ENCODE measurements around the gene MEIOSIN. TPM values are rescaled to one million over a fixed set of nuclear protein-coding genes. Genes with fewer than 3 reads are reported as not detected.

MEIOSIN gene
- total and polyA plus RNA-seq, 2 of the 13 experiments (the other 11 are each of a cell fraction or from before 2014, with no cell fraction given), result not detected

DNA sequence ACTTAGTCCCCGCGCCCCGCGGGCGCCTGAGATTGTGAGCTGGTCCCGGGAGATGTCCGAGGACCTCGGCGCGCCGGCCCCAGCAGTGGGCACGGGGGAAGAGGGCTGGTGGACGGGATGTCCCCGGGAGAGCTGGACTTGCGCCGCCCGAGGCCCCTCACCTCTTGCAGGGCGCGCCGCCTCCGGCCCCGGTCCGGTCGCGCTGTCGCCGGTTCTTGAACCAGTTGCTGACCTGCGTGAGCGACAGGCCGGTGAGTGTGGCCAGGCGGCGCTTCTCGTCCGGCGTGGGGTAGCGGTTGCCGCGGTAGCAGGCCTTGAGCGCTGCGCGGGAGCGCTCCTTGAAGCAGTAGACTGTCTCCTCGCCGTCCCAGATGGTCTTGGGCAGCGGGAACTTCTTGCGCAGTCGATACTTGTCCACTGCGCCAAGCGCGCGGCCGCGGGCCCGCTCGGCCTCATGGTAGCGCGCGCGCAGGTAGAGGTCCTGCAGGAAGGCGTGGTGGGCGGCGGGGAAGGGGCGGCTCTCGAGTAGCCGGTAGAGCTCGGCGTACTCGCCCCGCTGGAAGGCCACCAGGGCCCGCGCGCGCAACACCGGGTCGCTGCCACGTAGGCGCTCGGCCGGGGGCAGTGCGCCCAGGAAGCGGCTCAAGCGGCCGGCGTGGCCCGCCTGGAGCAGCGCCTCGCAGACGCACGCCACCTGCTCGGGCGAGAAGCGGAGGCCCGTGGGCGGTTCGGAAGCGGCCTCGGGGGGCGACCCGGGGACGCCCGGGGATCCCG is 34.8 kb downstream of the MEIOSIN start (continued):
- TF ChIP-seq, protein P1, sequence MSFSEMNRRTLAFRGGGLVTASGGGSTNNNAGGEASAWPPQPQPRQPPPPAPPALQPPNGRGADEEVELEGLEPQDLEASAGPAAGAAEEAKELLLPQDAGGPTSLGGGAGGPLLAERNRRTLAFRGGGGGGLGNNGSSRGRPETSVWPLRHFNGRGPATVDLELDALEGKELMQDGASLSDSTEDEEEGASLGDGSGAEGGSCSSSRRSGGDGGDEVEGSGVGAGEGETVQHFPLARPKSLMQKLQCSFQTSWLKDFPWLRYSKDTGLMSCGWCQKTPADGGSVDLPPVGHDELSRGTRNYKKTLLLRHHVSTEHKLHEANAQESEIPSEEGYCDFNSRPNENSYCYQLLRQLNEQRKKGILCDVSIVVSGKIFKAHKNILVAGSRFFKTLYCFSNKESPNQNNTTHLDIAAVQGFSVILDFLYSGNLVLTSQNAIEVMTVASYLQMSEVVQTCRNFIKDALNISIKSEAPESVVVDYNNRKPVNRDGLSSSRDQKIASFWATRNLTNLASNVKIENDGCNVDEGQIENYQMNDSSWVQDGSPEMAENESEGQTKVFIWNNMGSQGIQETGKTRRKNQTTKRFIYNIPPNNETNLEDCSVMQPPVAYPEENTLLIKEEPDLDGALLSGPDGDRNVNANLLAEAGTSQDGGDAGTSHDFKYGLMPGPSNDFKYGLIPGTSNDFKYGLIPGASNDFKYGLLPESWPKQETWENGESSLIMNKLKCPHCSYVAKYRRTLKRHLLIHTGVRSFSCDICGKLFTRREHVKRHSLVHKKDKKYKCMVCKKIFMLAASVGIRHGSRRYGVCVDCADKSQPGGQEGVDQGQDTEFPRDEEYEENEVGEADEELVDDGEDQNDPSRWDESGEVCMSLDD (CRISPR knock-in tag; IDR thresholded peaks at IDR 0.05; ENCODE audit: borderline replicate concordance), result no peak
- TF ChIP-seq, protein P2, sequence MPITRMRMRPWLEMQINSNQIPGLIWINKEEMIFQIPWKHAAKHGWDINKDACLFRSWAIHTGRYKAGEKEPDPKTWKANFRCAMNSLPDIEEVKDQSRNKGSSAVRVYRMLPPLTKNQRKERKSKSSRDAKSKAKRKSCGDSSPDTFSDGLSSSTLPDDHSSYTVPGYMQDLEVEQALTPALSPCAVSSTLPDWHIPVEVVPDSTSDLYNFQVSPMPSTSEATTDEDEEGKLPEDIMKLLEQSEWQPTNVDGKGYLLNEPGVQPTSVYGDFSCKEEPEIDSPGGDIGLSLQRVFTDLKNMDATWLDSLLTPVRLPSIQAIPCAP (CRISPR knock-in tag; IDR thresholded peaks at IDR 0.05; ENCODE audit: low read depth), result no peak
- TF ChIP-seq, protein P3, sequence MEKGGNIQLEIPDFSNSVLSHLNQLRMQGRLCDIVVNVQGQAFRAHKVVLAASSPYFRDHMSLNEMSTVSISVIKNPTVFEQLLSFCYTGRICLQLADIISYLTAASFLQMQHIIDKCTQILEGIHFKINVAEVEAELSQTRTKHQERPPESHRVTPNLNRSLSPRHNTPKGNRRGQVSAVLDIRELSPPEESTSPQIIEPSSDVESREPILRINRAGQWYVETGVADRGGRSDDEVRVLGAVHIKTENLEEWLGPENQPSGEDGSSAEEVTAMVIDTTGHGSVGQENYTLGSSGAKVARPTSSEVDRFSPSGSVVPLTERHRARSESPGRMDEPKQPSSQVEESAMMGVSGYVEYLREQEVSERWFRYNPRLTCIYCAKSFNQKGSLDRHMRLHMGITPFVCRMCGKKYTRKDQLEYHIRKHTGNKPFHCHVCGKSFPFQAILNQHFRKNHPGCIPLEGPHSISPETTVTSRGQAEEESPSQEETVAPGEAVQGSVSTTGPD (CRISPR knock-in tag; IDR thresholded peaks at IDR 0.05), result no peak
- no peak for TF ChIP-seq NCOA1 (CRISPR knock-in tag; IDR thresholded peaks at IDR 0.05)
- TF ChIP-seq, protein P4, sequence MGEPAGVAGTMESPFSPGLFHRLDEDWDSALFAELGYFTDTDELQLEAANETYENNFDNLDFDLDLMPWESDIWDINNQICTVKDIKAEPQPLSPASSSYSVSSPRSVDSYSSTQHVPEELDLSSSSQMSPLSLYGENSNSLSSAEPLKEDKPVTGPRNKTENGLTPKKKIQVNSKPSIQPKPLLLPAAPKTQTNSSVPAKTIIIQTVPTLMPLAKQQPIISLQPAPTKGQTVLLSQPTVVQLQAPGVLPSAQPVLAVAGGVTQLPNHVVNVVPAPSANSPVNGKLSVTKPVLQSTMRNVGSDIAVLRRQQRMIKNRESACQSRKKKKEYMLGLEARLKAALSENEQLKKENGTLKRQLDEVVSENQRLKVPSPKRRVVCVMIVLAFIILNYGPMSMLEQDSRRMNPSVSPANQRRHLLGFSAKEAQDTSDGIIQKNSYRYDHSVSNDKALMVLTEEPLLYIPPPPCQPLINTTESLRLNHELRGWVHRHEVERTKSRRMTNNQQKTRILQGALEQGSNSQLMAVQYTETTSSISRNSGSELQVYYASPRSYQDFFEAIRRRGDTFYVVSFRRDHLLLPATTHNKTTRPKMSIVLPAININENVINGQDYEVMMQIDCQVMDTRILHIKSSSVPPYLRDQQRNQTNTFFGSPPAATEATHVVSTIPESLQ (CRISPR knock-in tag; conservative IDR thresholded peaks at IDR 0.05), result no peak
- TF ChIP-seq ZNF782 (CRISPR knock-in tag; IDR thresholded peaks at IDR 0.05; ENCODE audit: borderline replicate concordance), result no peak
- no peak for TF ChIP-seq ZSCAN25 (CRISPR knock-in tag; IDR thresholded peaks at IDR 0.05)
- peak; percentile 61; the same call in 1 of the 2 replicates for TF ChIP-seq HES4 (CRISPR knock-in tag; IDR thresholded peaks at IDR 0.05; ENCODE audit: borderline replicate concordance)
- no peak for TF ChIP-seq ZNF616 (CRISPR knock-in tag; IDR thresholded peaks at IDR 0.05; ENCODE audit: low read depth)
- no peak for TF ChIP-seq GTF3A (CRISPR knock-in tag; conservative IDR thresholded peaks at IDR 0.05)
- TF ChIP-seq MAZ (IDR thresholded peaks at IDR 0.05; ENCODE audit: borderline replicate concordance, low read depth, low read length), result no peak
- TF ChIP-seq MAZ (CRISPR knock-in tag; IDR thresholded peaks at IDR 0.05; ENCODE audit: low read depth), result 0 out of 2 replicates have a peak, but pooled peaks have one; percentile 17
- no peak for TF ChIP-seq ZNF501 (CRISPR knock-in tag; IDR thresholded peaks at IDR 0.05)
- TF ChIP-seq, protein P5, sequence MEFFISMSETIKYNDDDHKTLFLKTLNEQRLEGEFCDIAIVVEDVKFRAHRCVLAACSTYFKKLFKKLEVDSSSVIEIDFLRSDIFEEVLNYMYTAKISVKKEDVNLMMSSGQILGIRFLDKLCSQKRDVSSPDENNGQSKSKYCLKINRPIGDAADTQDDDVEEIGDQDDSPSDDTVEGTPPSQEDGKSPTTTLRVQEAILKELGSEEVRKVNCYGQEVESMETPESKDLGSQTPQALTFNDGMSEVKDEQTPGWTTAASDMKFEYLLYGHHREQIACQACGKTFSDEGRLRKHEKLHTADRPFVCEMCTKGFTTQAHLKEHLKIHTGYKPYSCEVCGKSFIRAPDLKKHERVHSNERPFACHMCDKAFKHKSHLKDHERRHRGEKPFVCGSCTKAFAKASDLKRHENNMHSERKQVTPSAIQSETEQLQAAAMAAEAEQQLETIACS (CRISPR knock-in tag; IDR thresholded peaks at IDR 0.05), result peak; percentile 93
- TF ChIP-seq EHMT2 (IDR thresholded peaks at IDR 0.05; ENCODE audit: borderline replicate concordance, low read depth, low read length), result no peak
- TF ChIP-seq FOXK1 (CRISPR knock-in tag; IDR thresholded peaks at IDR 0.05; ENCODE audit: borderline replicate concordance, low read depth), result peak; percentile 60; the same call in 1 of the 2 replicates
- no peak for TF ChIP-seq ZNF556 (CRISPR knock-in tag; IDR thresholded peaks at IDR 0.05; ENCODE audit: borderline replicate concordance)
- no peak for TF ChIP-seq FOXM1 (CRISPR knock-in tag; IDR thresholded peaks at IDR 0.05)
- TF ChIP-seq ZNF367 (CRISPR knock-in tag; IDR thresholded peaks at IDR 0.05; ENCODE audit: borderline replicate concordance), result no peak
- no peak for TF ChIP-seq CENPX (CRISPR knock-in tag; IDR thresholded peaks at IDR 0.05)
- peak; percentile 12 for TF ChIP-seq ZNF883 (CRISPR knock-in tag; IDR thresholded peaks at IDR 0.05; ENCODE audit: not compliant biosample characterization)

Measured in HepG2 (cell line).